HEK293 (cell line): ENCODE data around the gene OR5AC2.

Experiments used
- CTCF ChIA-PET: fragments of 350-600 bp; formaldehyde crosslinking; extraction: SDS; loops from one replicate; lab custom pipeline; 2021; ENCODE audit warnings: antibody characterized with exemption; lab: Yijun Ruan, JAX
- POLR2A ChIA-PET: fragments of 300-600 bp; formaldehyde crosslinking; extraction: SDS; loops from one replicate; lab custom pipeline; 2020; ENCODE audit warnings: antibody characterized with exemption, inconsistent platforms; lab: Yijun Ruan, JAX
- H3K27ac ChIP-seq: fragments of 200-500 bp; sonication (Bioruptor generic); 2 replicates; pipeline ENCODE4 v1.5.1; 2014; ENCODE audit warnings: low read depth, low read length, control low read depth, inconsistent platforms; ENCODE audit errors: extremely low read depth
- H3K36me3 ChIP-seq, 2 experiments: fragments of 200-500 bp in 1 of 2; sonication (Bioruptor generic) in 1 of 2; 1 replicate in 1 of 2; 2 replicates in 1 of 2; pipeline ENCODE4 v1.5.1; 2014 to 2017; ENCODE audit warnings: inconsistent platforms in 2 of 2, low read length in 2 of 2; ENCODE audit not compliant: control insufficient read depth in 2 of 2, insufficient read depth in 1 of 2
- H3K4me1 ChIP-seq: fragments of 200-500 bp; sonication (Bioruptor generic); 2 replicates; pipeline ENCODE4 v1.5.1; 2014; ENCODE audit warnings: mild to moderate bottlenecking, low read length, inconsistent platforms; ENCODE audit not compliant: control insufficient read depth, insufficient read depth
- H3K4me3 ChIP-seq: 2 replicates; pipeline ENCODE4 v1.5.1; 2011; ENCODE audit warnings: low read depth, mild to moderate bottlenecking, control low read depth, low read length, moderate library complexity
- H3K9me3 ChIP-seq: fragments of 200-500 bp; sonication (Bioruptor generic); 2 replicates; pipeline ENCODE4 v1.5.1; 2014; ENCODE audit warnings: low read depth, low read length, inconsistent platforms; ENCODE audit not compliant: control insufficient read depth, insufficient read depth
- FEZF1 ChIP-seq: fragments of 450-650 bp; formaldehyde crosslinking; IDR thresholded peaks from 2 replicates; pipeline ENCODE4 v1.5.1; 2016; ENCODE audit warnings: missing biosample characterization, missing genetic modification characterization
- HIC1 ChIP-seq: fragments of 450-650 bp; formaldehyde crosslinking; IDR thresholded peaks from 2 replicates; pipeline ENCODE4 v1.5.1; 2016; ENCODE audit warnings: missing biosample characterization, missing genetic modification characterization
- INSM2 ChIP-seq: fragments of 450-650 bp; formaldehyde crosslinking; IDR thresholded peaks from 2 replicates; pipeline ENCODE4 v1.5.1; 2016; ENCODE audit warnings: missing biosample characterization, missing genetic modification characterization
- MYNN ChIP-seq: fragments of 450-650 bp; formaldehyde crosslinking; IDR thresholded peaks from 2 replicates; pipeline ENCODE4 v1.5.1; 2016; ENCODE audit warnings: missing biosample characterization, missing genetic modification characterization, borderline replicate concordance
- PBX3 ChIP-seq: sonication (generic); formaldehyde crosslinking; IDR thresholded peaks from 2 replicates; pipeline ENCODE4 v1.8.1; 2022; ENCODE audit warnings: mild to moderate bottlenecking, moderate library complexity, missing genetic modification reagents
- ZBTB8A ChIP-seq: fragments of 450-650 bp; formaldehyde crosslinking; IDR thresholded peaks from 2 replicates; pipeline ENCODE4 v1.5.1; 2016; ENCODE audit warnings: missing biosample characterization, missing genetic modification characterization
- ZNF155 ChIP-seq: fragments of 450-650 bp; formaldehyde crosslinking; IDR thresholded peaks from 2 replicates; pipeline ENCODE4 v1.5.1; 2016; ENCODE audit warnings: missing biosample characterization, missing genetic modification characterization
- ZNF169 ChIP-seq: fragments of 450-650 bp; formaldehyde crosslinking; IDR thresholded peaks from 2 replicates; pipeline ENCODE4 v1.5.1; 2016; ENCODE audit warnings: missing biosample characterization, missing genetic modification characterization
- ZNF18 ChIP-seq: fragments of 450-650 bp; formaldehyde crosslinking; IDR thresholded peaks from 2 replicates; pipeline ENCODE4 v1.5.1; 2016; ENCODE audit warnings: missing biosample characterization, missing genetic modification characterization
- ZNF214 ChIP-seq: fragments of 450-650 bp; formaldehyde crosslinking; IDR thresholded peaks from 2 replicates; pipeline ENCODE4 v1.5.1; 2017; ENCODE audit warnings: missing biosample characterization, mild to moderate bottlenecking, missing genetic modification characterization, borderline replicate concordance
- ZNF24 ChIP-seq: fragments of 450-650 bp; formaldehyde crosslinking; IDR thresholded peaks from 2 replicates; pipeline ENCODE4 v1.5.1; 2016; ENCODE audit warnings: missing biosample characterization, missing genetic modification characterization
- ZNF292 ChIP-seq: fragments of 450-650 bp; formaldehyde crosslinking; IDR thresholded peaks from 2 replicates; pipeline ENCODE4 v1.5.1; 2016; ENCODE audit warnings: low read depth, missing biosample characterization, missing genetic modification characterization, borderline replicate concordance
- ZNF366 ChIP-seq: fragments of 450-650 bp; formaldehyde crosslinking; conservative IDR thresholded peaks from 2 replicates; pipeline ENCODE4 v1.5.1; 2016; ENCODE audit warnings: missing biosample characterization, missing genetic modification characterization
- ZNF398 ChIP-seq: fragments of 450-650 bp; formaldehyde crosslinking; IDR thresholded peaks from 2 replicates; pipeline ENCODE4 v1.5.1; 2017; ENCODE audit warnings: missing biosample characterization, missing genetic modification characterization
- ZNF488 ChIP-seq: fragments of 450-650 bp; formaldehyde crosslinking; IDR thresholded peaks from 2 replicates; pipeline ENCODE4 v1.5.1; 2016; ENCODE audit warnings: missing biosample characterization, missing genetic modification characterization
- ZNF561 ChIP-seq: fragments of 450-650 bp; IDR thresholded peaks from 2 replicates; pipeline ENCODE4 v1.5.1; 2018; ENCODE audit warnings: missing biosample characterization, missing genetic modification characterization, borderline replicate concordance
- ZNF621 ChIP-seq: fragments of 450-650 bp; formaldehyde crosslinking; IDR thresholded peaks from 2 replicates; pipeline ENCODE4 v1.5.1; 2017; ENCODE audit warnings: missing biosample characterization, missing genetic modification characterization
- ZNF654 ChIP-seq: fragments of 450-650 bp; formaldehyde crosslinking; IDR thresholded peaks from 2 replicates; pipeline ENCODE4 v1.5.1; 2016; ENCODE audit warnings: low read depth, missing biosample characterization, missing genetic modification characterization
- ZNF785 ChIP-seq: fragments of 450-650 bp; formaldehyde crosslinking; IDR thresholded peaks from 2 replicates; pipeline ENCODE4 v1.5.1; 2016; ENCODE audit warnings: missing biosample characterization, missing genetic modification characterization
- ZNF792 ChIP-seq: fragments of 450-650 bp; formaldehyde crosslinking; IDR thresholded peaks from 2 replicates; pipeline ENCODE4 v1.5.1; 2016; ENCODE audit warnings: missing biosample characterization, missing genetic modification characterization

OR5AC2 gene

GRCh38 chr3:98048586-98048985 is 38.4 kb upstream of the OR5AC2 start:
- Histone ChIP-seq H3K9me3 (no peaks in the 10 kb centered on the region), H3K4me3 (no peak overlapping the region), H3K27ac (no peak overlapping the region), H3K4me1 (no peaks in the 10 kb centered on the region), H3K36me3 (no peaks in the 10 kb centered on the region)
- TF ChIP-seq FEZF1 (tag by site-specific recombination) (no peak), ZNF621 (tag by site-specific recombination) (no peak), ZNF24 (tag by site-specific recombination) (no peak), ZNF488 (tag by site-specific recombination) (no peak), PBX3 (CRISPR knock-in tag) (no peak), ZNF169 (tag by site-specific recombination) (no peak), ZNF155 (no peak), ZNF561 (tag by site-specific recombination) (no peak), ZNF398 (tag by site-specific recombination) (no peak), HIC1 (tag by site-specific recombination) (no peak), ZNF292 (tag by site-specific recombination) (no peak), ZNF654 (tag by site-specific recombination) (no peak), ZNF18 (tag by site-specific recombination) (no peak), MYNN (tag by site-specific recombination) (no peak), ZBTB8A (no peak), ZNF792 (tag by site-specific recombination) (no peak), ZNF785 (tag by site-specific recombination) (no peak), ZNF214 (no peak), ZNF366 (tag by site-specific recombination) (no peak), INSM2 (tag by site-specific recombination) (no peak)
- ChIA-PET POLR2A (no interaction called here), CTCF (interaction anchor here (1.0 to 1.2 kb wide), 3 partner anchors 8 to 282 kb away, joined by 3 read pairs; no protein-coding TSS in a partner anchor)
